AG09319 (cell line): ENCODE measurements around the gene LINC01488.

Experiments
- DNase-seq: peaks from one replicate; pipeline ENCODE4 v3.0.0-alpha.2; 2010; ENCODE audit warnings: low read depth; ENCODE audit errors: extremely low read depth
- TF ChIP-seq, protein P1 (sequence below): IDR thresholded peaks from 2 replicates; pipeline ENCODE4 v1.5.1; 2011; ENCODE audit warnings: low read depth, mild to moderate bottlenecking, inconsistent platforms, low read length, moderate library complexity

Gene LINC01488

DNA sequence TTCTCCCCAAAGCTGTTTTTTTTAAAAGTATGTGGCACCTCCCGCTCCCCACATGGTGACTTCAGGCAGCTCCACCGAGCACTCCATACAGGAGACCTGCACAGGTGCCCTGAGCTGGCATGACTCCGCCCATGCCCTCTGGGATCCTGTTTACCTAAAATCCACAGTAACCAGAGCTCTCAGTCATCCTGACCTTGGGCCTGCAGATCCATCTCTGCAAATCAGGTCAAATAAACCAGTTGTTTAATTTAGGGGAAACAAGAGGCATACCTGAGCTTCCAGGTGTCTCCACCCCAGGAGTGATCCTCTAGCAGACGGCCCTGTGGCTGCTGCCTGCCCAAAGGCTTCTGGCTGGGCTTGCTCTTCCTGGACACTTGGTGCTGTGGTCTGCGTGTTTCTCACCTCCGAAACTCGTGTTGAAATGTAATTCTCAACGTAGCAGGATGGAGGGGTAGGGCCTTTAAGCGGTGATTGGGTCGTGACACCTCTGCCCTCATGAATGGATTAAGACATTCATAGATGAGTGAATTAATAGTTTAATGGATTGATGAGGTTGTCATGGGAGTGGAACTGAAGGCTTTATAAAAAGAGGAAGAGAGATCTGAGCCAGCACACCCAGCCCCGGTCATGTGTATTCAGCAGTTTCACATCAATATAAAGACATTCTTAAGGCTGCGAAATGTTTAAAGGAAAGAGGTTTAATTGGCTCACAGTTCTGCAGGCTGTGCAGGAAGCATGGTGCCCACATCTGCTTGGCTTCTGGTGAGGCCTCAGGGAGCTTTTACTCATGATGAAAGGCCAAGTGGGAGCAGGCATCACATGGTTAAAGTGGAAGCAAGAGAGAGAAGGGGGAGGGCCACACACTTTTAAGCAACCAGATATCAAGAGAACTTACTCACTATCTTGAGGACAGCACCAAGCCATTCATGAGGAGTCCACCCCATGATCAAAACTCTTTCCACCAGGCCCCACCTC, 34.1 kb downstream of the LINC01488 start:
- TF ChIP-seq, protein P1, sequence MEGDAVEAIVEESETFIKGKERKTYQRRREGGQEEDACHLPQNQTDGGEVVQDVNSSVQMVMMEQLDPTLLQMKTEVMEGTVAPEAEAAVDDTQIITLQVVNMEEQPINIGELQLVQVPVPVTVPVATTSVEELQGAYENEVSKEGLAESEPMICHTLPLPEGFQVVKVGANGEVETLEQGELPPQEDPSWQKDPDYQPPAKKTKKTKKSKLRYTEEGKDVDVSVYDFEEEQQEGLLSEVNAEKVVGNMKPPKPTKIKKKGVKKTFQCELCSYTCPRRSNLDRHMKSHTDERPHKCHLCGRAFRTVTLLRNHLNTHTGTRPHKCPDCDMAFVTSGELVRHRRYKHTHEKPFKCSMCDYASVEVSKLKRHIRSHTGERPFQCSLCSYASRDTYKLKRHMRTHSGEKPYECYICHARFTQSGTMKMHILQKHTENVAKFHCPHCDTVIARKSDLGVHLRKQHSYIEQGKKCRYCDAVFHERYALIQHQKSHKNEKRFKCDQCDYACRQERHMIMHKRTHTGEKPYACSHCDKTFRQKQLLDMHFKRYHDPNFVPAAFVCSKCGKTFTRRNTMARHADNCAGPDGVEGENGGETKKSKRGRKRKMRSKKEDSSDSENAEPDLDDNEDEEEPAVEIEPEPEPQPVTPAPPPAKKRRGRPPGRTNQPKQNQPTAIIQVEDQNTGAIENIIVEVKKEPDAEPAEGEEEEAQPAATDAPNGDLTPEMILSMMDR = no peak
- DNase-seq = no peak

DNA sequence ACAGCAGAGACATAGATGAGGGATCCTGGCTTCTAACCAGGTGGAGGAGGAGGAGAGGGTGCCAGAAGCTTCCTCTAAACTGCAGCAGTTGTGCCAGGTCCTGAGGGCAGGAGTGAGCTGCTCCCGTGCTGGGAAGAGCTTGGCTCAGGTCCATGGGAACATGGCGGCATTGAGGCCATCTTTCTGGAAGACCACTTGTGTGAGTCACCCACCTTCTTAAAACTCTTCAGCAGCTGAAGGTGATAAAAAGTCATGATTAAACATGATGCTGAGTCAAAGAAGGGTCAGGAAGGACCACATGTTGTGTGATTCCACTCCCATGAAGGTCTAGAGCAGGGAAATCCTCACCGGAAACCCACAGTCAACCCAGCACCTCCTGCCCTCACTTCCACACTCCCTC, 35.1 kb downstream of the LINC01488 start:
- no peak for DNase-seq
- TF ChIP-seq, protein P1 = no peak

DNA sequence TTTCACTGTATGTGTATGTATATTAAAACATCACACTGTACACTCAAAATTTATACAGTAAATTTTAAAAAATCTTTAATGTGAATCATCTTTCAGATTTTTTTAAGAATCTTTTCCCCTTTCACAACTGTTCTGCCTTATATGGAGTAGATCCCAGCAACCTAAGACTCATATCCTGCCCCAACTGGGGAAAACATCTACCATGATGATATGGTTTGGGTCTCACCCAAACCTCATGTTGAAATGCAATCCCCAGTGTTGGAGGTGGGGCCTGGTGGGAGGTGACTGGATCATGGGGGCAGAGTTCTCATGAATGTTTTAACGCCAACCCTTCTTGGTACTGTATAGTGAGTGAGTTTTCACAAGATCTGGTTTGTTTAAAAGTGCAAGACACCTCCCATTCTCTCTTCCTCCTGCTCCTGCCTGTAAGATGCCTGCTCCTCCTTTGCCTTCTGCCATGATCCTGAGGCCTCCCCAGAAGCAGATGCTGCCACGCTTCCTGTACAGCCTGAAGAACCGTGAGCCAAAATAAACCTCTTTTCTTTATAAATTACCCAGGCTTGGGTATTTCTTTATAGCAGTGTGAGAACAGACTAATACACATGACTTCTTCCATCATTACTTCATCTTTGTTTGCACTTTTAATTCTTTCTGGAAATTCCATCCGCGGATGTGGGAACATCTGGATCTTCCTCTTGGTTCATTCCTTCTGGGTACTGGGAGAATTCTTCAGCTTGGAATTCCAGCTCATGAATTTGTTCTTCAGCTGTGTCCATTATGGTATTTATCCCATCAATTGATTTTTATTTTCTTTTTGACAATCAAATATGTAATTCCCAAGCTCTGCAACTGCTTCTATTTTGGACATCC, 36.9 kb downstream of the LINC01488 start:
- DNase-seq = no peak
- TF ChIP-seq, protein P1 = no peak

DNA sequence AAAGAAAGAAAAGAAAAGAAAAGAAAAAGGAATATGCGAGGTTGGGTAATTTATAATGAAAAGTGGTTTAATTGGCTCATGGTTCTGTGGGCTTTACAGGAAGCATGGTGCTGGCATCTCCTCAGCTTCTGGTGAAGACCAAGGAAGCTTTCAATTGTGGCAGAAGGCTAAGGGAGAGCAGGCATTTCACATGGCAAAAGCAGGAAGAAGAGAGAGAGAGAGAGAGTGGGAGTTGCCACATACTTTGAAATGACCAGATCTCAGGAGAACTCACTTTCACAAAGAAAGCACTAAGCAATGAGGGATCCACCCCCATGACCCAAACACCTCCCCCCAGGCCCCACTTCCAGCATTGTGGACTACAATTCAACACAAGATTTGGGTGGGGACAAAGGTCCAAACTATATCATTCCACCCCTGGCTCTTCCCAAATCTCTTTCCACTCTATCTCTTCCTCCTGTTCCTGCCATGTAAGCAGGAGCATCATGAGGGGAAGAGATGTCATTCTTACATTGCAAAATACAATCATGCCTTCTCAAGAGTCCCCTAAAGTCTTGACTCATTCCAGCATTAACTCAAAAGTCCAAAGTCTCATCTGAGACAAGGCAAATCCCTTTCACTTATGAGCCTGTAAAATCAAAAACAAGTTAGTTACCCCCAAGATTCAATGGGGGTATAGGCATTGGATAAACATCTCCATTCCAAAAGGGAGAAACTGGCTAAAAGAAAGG, 38.9 kb downstream of the LINC01488 start:
- TF ChIP-seq, protein P1 = no peak
- DNase-seq = no peak

DNA sequence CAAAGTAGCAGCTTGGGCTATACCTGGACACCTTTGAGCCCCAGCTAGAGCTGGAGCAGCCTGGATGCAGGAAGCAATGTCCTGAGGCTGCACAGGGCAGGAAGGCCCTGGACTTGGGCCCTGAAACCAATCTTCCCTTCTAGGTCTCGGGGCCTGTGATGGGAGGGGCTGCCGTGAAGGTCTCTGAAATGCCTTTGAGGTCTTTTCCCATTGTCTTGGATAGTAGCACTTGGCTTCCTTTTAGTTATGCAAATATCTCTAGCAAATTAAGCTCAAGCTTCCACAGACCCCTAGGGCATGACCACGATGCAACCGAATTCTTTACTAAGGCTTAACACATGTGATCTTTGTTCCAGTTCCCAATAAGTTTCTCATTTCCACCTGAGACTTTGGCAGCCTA, 40.0 kb downstream of the LINC01488 start:
- no peak for DNase-seq
- TF ChIP-seq, protein P1 = no peak

DNA sequence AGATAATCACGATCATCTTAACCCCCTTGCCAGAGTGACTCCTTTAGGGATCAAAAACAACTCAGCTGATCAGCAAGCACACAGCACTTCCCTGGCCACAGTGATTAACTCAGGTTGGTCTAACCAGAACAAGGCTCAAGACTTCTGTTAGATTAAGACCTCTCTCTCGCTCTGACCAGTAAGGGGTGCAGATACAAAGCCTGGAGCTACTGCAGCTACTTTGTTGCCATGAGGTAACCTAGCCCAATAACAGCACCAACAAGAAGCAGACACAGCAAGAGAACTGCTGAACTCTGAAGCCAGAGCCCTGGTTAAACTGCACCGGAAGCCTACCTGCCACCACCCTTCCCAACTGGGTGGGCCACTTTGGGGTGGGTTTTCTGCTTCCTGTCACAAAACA, 42.0 kb downstream of the LINC01488 start:
- TF ChIP-seq, protein P1 = no peak
- DNase-seq = no peak
